Adipocyte (in vitro differentiated cells): ENCODE measurements around the gene TUBA1A.
"Not testable (repeated sequence)": the region's sequence is repeated elsewhere in the genome, so short reads cannot be mapped to it uniquely, and the experiment has no call there.

Source experiments
- DNase-seq: peaks from one replicate; pipeline ENCODE4 v3.0.0-alpha.2; 2015; ENCODE audit warnings: low read depth
- H3K27me3 ChIP-seq: replicated peaks from 2 replicates; pipeline ENCODE4 v1.7.0; 2013; ENCODE audit warnings: mild to moderate bottlenecking, low read length, moderate library complexity; ENCODE audit not compliant: control insufficient read depth, insufficient read depth
- H3K36me3 ChIP-seq: 2 replicates; pipeline ENCODE4 v1.7.0; 2013; ENCODE audit warnings: low read length, mild to moderate bottlenecking, moderate library complexity; ENCODE audit not compliant: control insufficient read depth, insufficient read depth, severe bottlenecking
- H3K4me1 ChIP-seq: 2 replicates; pipeline ENCODE4 v1.7.0; 2013; ENCODE audit warnings: mild to moderate bottlenecking, low read length, moderate library complexity; ENCODE audit not compliant: control insufficient read depth, insufficient read depth
- H3K4me3 ChIP-seq: 2 replicates; pipeline ENCODE4 v1.7.0; 2013; ENCODE audit warnings: mild to moderate bottlenecking, low read length, moderate library complexity
- H3K9ac ChIP-seq: 2 replicates; pipeline ENCODE4 v1.7.0; 2013; ENCODE audit warnings: mild to moderate bottlenecking, low read length, moderate library complexity
- H3K9me3 ChIP-seq: 2 replicates; pipeline ENCODE4 v1.7.0; 2013; ENCODE audit warnings: mild to moderate bottlenecking, low read length, moderate library complexity; ENCODE audit not compliant: control insufficient read depth

The TUBA1A gene

DNA sequence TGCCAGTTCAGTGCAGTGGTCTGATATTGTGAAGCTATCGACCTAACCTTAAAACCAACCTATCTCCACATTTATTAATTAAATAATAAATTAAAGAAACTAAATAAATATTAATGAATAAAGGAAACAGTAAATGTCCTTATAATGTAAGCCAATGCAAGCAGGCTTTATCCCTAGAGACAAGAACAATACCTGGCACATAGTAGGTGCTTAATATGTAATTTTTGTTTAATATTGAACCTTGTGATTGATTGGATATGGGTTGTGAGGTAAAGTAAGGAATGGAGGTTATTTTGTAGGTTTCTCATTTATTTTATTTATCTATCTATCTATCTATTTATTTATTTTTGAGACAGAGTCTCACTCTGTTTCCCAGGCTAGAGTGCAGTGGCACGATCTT lies 49.9 kb downstream of the TUBA1A start:
- no peak overlapping the region for H3K9ac ChIP-seq
- H3K36me3 ChIP-seq, result no peaks in the 10 kb centered on the region
- DNase-seq, result no peak
- no peaks in the 10 kb centered on the region for H3K27me3 ChIP-seq
- H3K4me3 ChIP-seq, result no peak overlapping the region
- no peaks in the 10 kb centered on the region for H3K4me1 ChIP-seq
- H3K9me3 ChIP-seq, result no peaks in the 10 kb centered on the region

- H3K4me1 ChIP-seq, result peaks cover 3% of the 10 kb centered on the region
- no peaks in the 10 kb centered on the region for H3K9me3 ChIP-seq
- DNase-seq, result no peak
- H3K9ac ChIP-seq, result no peak overlapping the region
- no peak overlapping the region for H3K4me3 ChIP-seq
- H3K36me3 ChIP-seq, result no peaks in the 10 kb centered on the region
- H3K27me3 ChIP-seq, result no peaks in the 10 kb centered on the region
Measured at GRCh38 chr12:49138587-49138986, 50.3 kb downstream of the TUBA1A start.

- Histone ChIP-seq H3K4me1 (peaks cover 12% of the 10 kb centered on the region), H3K9me3 (no peaks in the 10 kb centered on the region), H3K27me3 (no peaks in the 10 kb centered on the region), H3K4me3 (no peak overlapping the region), H3K36me3 (no peaks in the 10 kb centered on the region), H3K9ac (no peak overlapping the region)
- peak; percentile 42 for DNase-seq
Measured at GRCh38 chr12:49137476-49137875, 51.4 kb downstream of the TUBA1A start.

DNA sequence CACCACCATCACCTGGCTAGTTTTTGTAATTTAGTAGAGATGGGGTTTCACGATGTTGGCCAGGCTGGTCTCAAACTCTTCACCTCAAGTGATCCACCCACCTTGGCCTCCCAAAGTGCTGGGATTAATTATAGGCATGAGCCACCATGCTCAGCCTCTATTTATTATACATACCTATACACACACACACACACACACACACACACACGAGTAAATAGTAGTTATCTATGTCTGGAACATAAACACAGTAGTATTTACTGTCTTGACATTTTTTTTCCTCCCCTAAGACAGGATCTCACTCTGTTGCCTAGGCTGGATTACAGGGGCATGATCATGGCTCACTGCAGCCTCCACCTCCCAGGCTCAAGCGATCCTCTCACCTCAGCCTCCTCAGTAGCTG lies 51.9 kb downstream of the TUBA1A start:
- DNase-seq, H3K9ac ChIP-seq, H3K4me3 ChIP-seq, H3K36me3 ChIP-seq, H3K9me3 ChIP-seq, H3K27me3 ChIP-seq: not testable (repeated sequence)
- peaks cover 17% of the 10 kb centered on the region for H3K4me1 ChIP-seq
